Stomach (tissue), 9 donors: ENCODE data around the gene FLNC. TPM values are rescaled to one million over a fixed set of nuclear protein-coding genes. Genes with fewer than 3 reads are reported as not detected.

Source experiments
- DNase-seq, 2 donors: peaks; one replicate each; pipeline versions ENCODE4 v3.0.0 to v3.0.0-alpha.2; 2013 to 2019
- H3K27ac ChIP-seq, 5 donors: fragments of 200-600 bp in 4 of 5; sonication (generic) in 4 of 5; one replicate each; pipeline ENCODE4 v1.5.1; 2013 to 2019; ENCODE audit warnings: mild to moderate bottlenecking in 1 of 5, moderate library complexity in 1 of 5
- H3K27me3 ChIP-seq, 3 donors: fragments of 200-600 bp; sonication (generic); one replicate each; pipeline ENCODE4 v1.5.1; 2017 to 2019; ENCODE audit warnings: mixed run types in 1 of 3
- H3K36me3 ChIP-seq, 4 donors: fragments of 200-600 bp; sonication (generic); 1 replicate in 3 of 4; 2 replicates in 1 of 4; pipeline ENCODE4 v1.5.1; 2016 to 2019
- H3K4me1 ChIP-seq, 4 donors: fragments of 200-600 bp; sonication (generic); one replicate each; pipeline ENCODE4 v1.5.1; 2016 to 2019
- H3K4me3 ChIP-seq, 4 donors: fragments of 200-600 bp; sonication (generic) in 3 of 4; one replicate each; pipeline ENCODE4 v1.5.1; 2016 to 2019; ENCODE audit warnings: mild to moderate bottlenecking in 1 of 4
- H3K9me3 ChIP-seq, 4 donors: fragments of 200-600 bp; sonication (generic); one replicate each; pipeline ENCODE4 v1.5.1; 2016 to 2019
- EP300 ChIP-seq: sonication (generic); formaldehyde crosslinking; IDR thresholded peaks from one replicate; pipeline ENCODE4 v1.6.1; 2017; ENCODE audit warnings: antibody characterized with exemption
- POLR2A ChIP-seq, 4 donors: fragments of 450-650 bp; IDR thresholded peaks; one replicate each; pipeline ENCODE4 v1.6.1; 2016; ENCODE audit warnings: antibody characterized with exemption in 4 of 4, control low read depth in 2 of 4, mild to moderate bottlenecking in 1 of 4, moderate library complexity in 1 of 4
- POLR2AphosphoS5 ChIP-seq, 3 donors: sonication (generic); formaldehyde crosslinking; IDR thresholded peaks; one replicate each; pipeline ENCODE4 v1.6.1; 2016; ENCODE audit warnings: antibody characterized with exemption in 3 of 3
- WGBS, 5 donors: extraction: QIAGEN DNeasy Blood & Tissue Kit in 3 of 5; methylation state at CpG; one replicate each; pipeline versions ENCODE4 v1.1.5 to v1.1.7; 2013 to 2018; 5-methylcytosine and 5-hydroxymethylcytosine counted together
- intact Hi-C: fragments of 100-400 bp; cut with DNase I; formaldehyde crosslinking; loops from one replicate; pipeline ENCODE4 v1.15.1; 2023; ENCODE audit warnings: low total_unique reads
- polyA plus RNA-seq, 3 donors: library from polyadenylated mRNA; stranded (reverse); fragments of 200-250 nt; gene quantifications; one replicate each; pipeline ENCODE4 v1.2.3, GENCODE V29; 2013
- total RNA-seq, 5 donors: library from RNA; depleted of rRNA; stranded (reverse); fragments of >200 nt; gene quantifications; one replicate each; pipeline versions ENCODE4 v1.1.0 to v1.2.3, GENCODE V29; 2014 to 2016
- TF ChIP-seq, protein P1 (sequence below), 7 experiments: fragments of 450-650 bp in 4 of 7; fragments of 200-600 bp in 3 of 7; sonication (generic) in 3 of 7; IDR thresholded peaks; one replicate each; pipeline ENCODE4 v1.5.1; 2016 to 2019; ENCODE audit warnings: antibody characterized with exemption in 7 of 7, control low read depth in 2 of 7, mild to moderate bottlenecking in 1 of 7
- donor health status: healthy with polysubstance abuse.
- donor health status: Bipolar disorder and iron deficiency.
- donor health status: healthy.

The FLNC gene
- total and polyA plus RNA-seq, 8 donors = 1.9 to 184 (median 46.6) TPM

DNA sequence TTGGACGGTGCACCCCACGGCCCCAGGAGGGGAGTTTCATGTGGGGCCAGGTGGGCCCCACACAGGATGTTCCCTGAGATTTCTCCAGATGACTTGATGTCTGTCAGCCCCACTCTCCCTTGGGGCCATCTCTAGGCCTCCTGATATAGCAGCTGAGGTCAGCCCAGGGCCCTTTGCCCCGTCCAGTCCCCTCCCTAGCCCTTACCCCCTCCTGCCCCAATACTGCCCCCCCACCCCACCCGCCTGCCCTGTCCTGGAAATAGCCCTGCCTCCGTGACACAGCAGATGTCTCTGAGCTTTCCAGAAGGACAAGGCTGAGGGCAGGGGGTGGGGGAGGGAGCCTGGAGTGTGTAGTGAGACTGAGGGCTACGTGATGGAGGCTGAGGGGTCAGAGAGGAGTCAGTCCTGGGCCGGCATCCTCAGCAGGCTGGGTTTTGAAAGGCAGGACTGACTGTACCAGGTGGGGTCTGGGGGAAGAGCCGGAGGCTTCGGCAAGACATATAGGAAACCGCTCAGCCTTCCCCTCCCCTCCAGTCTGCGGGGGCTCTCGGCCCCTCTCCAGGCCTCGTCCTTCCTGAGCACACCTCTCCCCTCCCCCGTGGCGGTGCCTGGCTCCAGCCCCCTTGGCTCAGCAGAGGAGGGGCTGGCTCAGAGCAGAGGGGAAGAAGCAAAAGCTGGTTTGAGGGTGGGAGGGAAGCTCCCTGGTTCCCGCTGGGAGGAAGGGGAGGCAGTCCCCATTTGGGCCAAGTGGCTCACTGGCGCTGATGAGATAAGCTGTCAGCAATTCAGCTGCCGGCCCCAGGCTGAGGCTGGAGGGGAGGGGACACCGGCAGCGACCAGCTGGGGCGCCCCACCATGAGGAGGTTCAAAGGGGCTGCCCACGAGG lies 2.0 kb downstream of the FLNC start:
- Histone ChIP-seq H3K27ac (peak overlapping the region in 4 of 5 donors; percentile 67 to 95 (median 76)), H3K4me1 (peaks cover 35 to 84% (median 45%) of the 10 kb centered on the region in 4 donors), H3K36me3 (peaks cover 0 to 21% (median 6%) of the 10 kb centered on the region in 4 donors), H3K9me3 (no peaks in the 10 kb centered on the region), H3K27me3 (peaks cover 0 to 48% (median 27%) of the 10 kb centered on the region in 3 donors), H3K4me3 (peak overlapping the region; percentile 47 to 65 (median 58))
- intact Hi-C loops = no loop called here
- WGBS, 5 donors = 19 to 39% (median 26%) methylated on average over 18 to 22 of the region's 22 CpGs
- peak in 1 of 2 donors; percentile 83 for DNase-seq
- TF ChIP-seq EP300 (no peak), POLR2A (IDR thresholded peaks at IDR 0.05) (no peak), POLR2AphosphoS5 (IDR thresholded peaks at IDR 0.05) (peak in 1 of 3 donors; percentile 2)

DNA sequence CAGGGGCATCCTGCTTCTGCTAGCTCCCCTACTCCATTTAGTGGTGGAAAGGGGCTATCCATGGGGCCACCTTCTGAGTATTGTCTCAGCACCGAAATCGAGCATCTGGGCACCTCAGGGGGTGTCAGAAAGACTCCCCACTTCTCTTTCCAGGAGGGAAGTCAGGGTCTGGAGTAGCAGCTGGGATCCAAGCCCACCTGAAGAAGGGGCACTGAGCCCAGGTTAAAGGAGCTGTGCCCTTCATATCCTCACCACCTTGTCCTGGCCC lies 2.6 kb downstream of the FLNC start:
- Histone ChIP-seq H3K4me3 (peak overlapping the region; percentile 47 to 65 (median 58)), H3K9me3 (no peaks in the 10 kb centered on the region), H3K27me3 (peaks cover 0 to 48% (median 27%) of the 10 kb centered on the region in 3 donors), H3K36me3 (peaks cover 0 to 27% (median 9%) of the 10 kb centered on the region in 4 donors), H3K27ac (peak overlapping the region in 4 of 5 donors; percentile 67 to 95 (median 76)), H3K4me1 (peaks cover 35 to 81% (median 45%) of the 10 kb centered on the region in 4 donors)
- intact Hi-C loops = no loop called here
- DNase-seq = no peak
- WGBS, 5 donors = 11 to 58% (median 36%) methylated on average over 2 of the region's 2 CpGs
- TF ChIP-seq, protein P1, sequence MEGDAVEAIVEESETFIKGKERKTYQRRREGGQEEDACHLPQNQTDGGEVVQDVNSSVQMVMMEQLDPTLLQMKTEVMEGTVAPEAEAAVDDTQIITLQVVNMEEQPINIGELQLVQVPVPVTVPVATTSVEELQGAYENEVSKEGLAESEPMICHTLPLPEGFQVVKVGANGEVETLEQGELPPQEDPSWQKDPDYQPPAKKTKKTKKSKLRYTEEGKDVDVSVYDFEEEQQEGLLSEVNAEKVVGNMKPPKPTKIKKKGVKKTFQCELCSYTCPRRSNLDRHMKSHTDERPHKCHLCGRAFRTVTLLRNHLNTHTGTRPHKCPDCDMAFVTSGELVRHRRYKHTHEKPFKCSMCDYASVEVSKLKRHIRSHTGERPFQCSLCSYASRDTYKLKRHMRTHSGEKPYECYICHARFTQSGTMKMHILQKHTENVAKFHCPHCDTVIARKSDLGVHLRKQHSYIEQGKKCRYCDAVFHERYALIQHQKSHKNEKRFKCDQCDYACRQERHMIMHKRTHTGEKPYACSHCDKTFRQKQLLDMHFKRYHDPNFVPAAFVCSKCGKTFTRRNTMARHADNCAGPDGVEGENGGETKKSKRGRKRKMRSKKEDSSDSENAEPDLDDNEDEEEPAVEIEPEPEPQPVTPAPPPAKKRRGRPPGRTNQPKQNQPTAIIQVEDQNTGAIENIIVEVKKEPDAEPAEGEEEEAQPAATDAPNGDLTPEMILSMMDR (IDR thresholded peaks at IDR 0.05) = no peak
- TF ChIP-seq EP300 (no peak), POLR2A (IDR thresholded peaks at IDR 0.05) (no peak), POLR2AphosphoS5 (IDR thresholded peaks at IDR 0.05) (no peak)

DNA sequence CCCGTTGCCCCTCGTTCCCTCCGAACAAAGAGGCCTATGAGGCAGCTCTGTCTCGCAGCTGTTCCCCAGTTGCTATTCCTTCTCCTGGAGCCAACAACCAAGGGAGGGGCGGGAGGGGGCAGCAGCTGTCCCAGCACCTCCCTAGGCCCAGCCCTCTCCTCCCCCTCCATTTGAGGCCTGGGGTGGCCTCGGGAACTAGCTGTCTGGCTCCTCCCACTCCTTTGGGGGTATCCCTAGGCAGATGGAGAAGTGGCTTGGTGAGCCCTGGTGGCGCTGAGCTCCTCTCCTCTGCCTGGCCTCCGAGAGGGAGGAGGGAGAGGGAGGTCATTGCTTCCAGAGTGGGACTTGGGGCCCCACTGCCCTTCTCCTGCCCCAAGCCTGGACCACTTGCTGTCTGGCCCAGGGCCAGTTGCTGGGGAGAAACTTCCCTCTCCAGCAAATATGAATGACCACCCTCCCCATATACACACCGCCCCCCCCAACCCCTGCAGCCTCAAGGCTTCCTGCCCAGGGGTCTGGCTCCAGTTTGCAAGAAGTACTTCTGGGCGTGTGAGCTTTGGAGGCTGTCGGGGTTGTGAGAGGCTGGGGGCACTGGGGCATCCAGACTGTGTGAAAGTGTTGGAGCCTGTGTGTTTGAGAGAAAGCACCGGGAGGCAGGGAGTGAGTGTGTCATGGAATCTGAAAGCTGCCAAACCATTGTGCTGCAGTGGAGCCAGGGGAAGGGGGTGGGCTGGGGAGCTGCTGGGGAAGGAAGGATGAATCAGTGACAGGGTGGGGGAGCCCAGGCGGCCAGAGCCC lies 3.1 kb downstream of the FLNC start:
- Histone ChIP-seq H3K4me3 (peak overlapping the region; percentile 7 to 65 (median 51)), H3K27ac (peak overlapping the region in 4 of 5 donors; percentile 67 to 95 (median 76)), H3K27me3 (peaks cover 0 to 48% (median 27%) of the 10 kb centered on the region in 3 donors), H3K9me3 (no peaks in the 10 kb centered on the region), H3K4me1 (peaks cover 35 to 76% (median 45%) of the 10 kb centered on the region in 4 donors), H3K36me3 (peaks cover 0 to 33% (median 14%) of the 10 kb centered on the region in 4 donors)
- TF ChIP-seq POLR2A (IDR thresholded peaks at IDR 0.05) (no peak), POLR2AphosphoS5 (IDR thresholded peaks at IDR 0.05) (no peak), EP300 (no peak)
- TF ChIP-seq, protein P1 (IDR thresholded peaks at IDR 0.05) = no peak
- 19 to 40% (median 25%) methylated on average over 10 to 13 of the region's 13 CpGs for WGBS, 5 donors
- DNase-seq = peak in 1 of 2 donors; percentile 92
- intact Hi-C loops = no loop called here

DNA sequence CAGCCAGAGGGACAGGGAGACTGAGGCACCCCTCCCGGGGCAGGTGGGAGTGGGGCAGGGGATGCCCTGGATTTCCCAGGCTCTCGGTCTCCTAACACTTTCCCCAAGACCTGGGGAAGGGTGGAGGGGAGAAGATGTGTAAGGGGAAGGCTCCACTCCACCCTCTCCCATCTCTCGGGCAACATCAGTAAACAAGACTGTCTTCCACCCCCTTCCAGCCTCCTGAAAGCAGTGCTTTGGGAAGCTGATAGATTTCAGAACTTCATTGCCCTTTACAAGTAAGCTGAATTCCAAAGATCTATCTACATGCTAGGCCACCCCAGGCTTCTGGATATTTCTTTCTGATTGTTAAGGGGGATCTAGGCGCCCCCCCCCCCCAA lies 3.7 kb downstream of the FLNC start:
- peak in 1 of 2 donors; percentile 77 for DNase-seq
- Histone ChIP-seq H3K4me3 (peak overlapping the region in 1 of 4 donors; percentile 47), H3K27ac (peak overlapping the region in 4 of 5 donors; percentile 67 to 95 (median 76)), H3K4me1 (peaks cover 32 to 71% (median 45%) of the 10 kb centered on the region in 4 donors), H3K9me3 (no peaks in the 10 kb centered on the region), H3K36me3 (peaks cover 0 to 38% (median 20%) of the 10 kb centered on the region in 4 donors), H3K27me3 (peaks cover 0 to 48% (median 27%) of the 10 kb centered on the region in 3 donors)
- 24 to 55% (median 38%) methylated on average over 4 of the region's 4 CpGs for WGBS, 5 donors
- TF ChIP-seq POLR2A (IDR thresholded peaks at IDR 0.05) = no peak
- TF ChIP-seq POLR2AphosphoS5 (IDR thresholded peaks at IDR 0.05) = no peak
- no peak for TF ChIP-seq EP300
- TF ChIP-seq, protein P1 (IDR thresholded peaks at IDR 0.05) = no peak
- intact Hi-C loops = no loop called here
